Measurements from ENCODE around the gene KCNN2. TPM values are rescaled to one million over a fixed set of nuclear protein-coding genes. Genes with fewer than 3 reads are reported as not detected.

KCNN2 gene
- total and polyA plus RNA-seq, 2 of the 8 experiments (the other 6 are each of a cell fraction or from before 2014, with no cell fraction given), result 13.1 to 18.6 TPM

- no peak for TF ChIP-seq CHD7 (IDR thresholded peaks at IDR 0.05; ENCODE audit: insufficient replicate concordance, low read length)
- TF ChIP-seq HDAC6 (IDR thresholded peaks at IDR 0.05; ENCODE audit: low read depth, low read length), result no peak
- no peak for TF ChIP-seq ATF3 (IDR thresholded peaks at IDR 0.05; ENCODE audit: insufficient read depth, low read depth, low read length)
- no peak for TF ChIP-seq GTF2F1 (IDR thresholded peaks at IDR 0.05; ENCODE audit: borderline replicate concordance, low read depth, low read length)
Observed at GRCh38 chr5:114314061-114314460, 47.8 kb upstream of the KCNN2 start (continued).
